Caco-2 (cell line): Measurements from ENCODE around the gene GFOD1. TPM values are rescaled to one million over a fixed set of nuclear protein-coding genes. Genes with fewer than 3 reads are reported as not detected.

Experiments
- BruUV-seq: library from RNA; stranded (reverse); fragments of 400-500 nt; replicated peaks from 2 replicates; lab custom pipeline; 2021; lab: Mats Ljungman, UMichigan
- CTCF ChIA-PET: fragments of 300-600 bp; sonication (Branson Sonifier 250); formaldehyde crosslinking; loops from one replicate; lab custom pipeline; 2022; ENCODE audit warnings: antibody characterized with exemption; lab: Charles Lee
- POLR2A ChIA-PET: fragments of 300-600 bp; sonication (Branson Sonifier 250); formaldehyde crosslinking; loops from one replicate; lab custom pipeline; 2022; ENCODE audit warnings: antibody characterized with exemption; lab: Charles Lee
- DNase-seq, 2 experiments: peaks; one replicate each; pipeline versions ENCODE4 v3.0.0 to v3.0.0-alpha.2; 2020 to 2022
- H3K27me3 ChIP-seq: replicated peaks from 2 replicates; pipeline ENCODE4 v1.6.0; 2011; ENCODE audit warnings: low read length; ENCODE audit not compliant: control insufficient read depth, insufficient read depth
- H3K36me3 ChIP-seq: 2 replicates; pipeline ENCODE4 v1.5.1; 2011; ENCODE audit warnings: low read length; ENCODE audit not compliant: control insufficient read depth, insufficient read depth
- H3K4me1 ChIP-seq: fragments of 250-450 bp; sonication (Bioruptor Pico); 2 replicates; pipeline ENCODE4 v1.5.1; 2020; ENCODE audit warnings: mild to moderate bottlenecking
- H3K4me3 ChIP-seq: 2 replicates; pipeline ENCODE4 v1.5.1; 2011; ENCODE audit warnings: low read depth, mild to moderate bottlenecking, control low read depth, low read length
- H3K9me3 ChIP-seq: fragments of 250-450 bp; sonication (Bioruptor Pico); 2 replicates; pipeline ENCODE4 v1.5.1; 2020; ENCODE audit warnings: mild to moderate bottlenecking, moderate library complexity
- H3K27ac Mint-ChIP-seq: one replicate; pipeline ENCODE4 v1.8.0; 2022; ENCODE audit warnings: mixed read lengths; ENCODE audit not compliant: unreplicated experiment
- H3K27me3 Mint-ChIP-seq: one replicate; pipeline ENCODE4 v1.8.0; 2022; ENCODE audit warnings: mixed read lengths; ENCODE audit not compliant: insufficient read depth, unreplicated experiment
- H3K36me3 Mint-ChIP-seq: one replicate; pipeline ENCODE4 v1.8.0; 2022; ENCODE audit warnings: mild to moderate bottlenecking, mixed read lengths; ENCODE audit not compliant: insufficient read depth, unreplicated experiment
- H3K4me1 Mint-ChIP-seq: one replicate; pipeline ENCODE4 v1.8.0; 2022; ENCODE audit warnings: low read depth, mixed read lengths; ENCODE audit not compliant: unreplicated experiment
- H3K4me3 Mint-ChIP-seq: one replicate; pipeline ENCODE4 v1.8.0; 2022; ENCODE audit warnings: mild to moderate bottlenecking, moderate library complexity, mixed read lengths; ENCODE audit not compliant: unreplicated experiment
- H3K9me3 Mint-ChIP-seq: one replicate; pipeline ENCODE4 v1.8.0; 2022; ENCODE audit warnings: mixed read lengths; ENCODE audit not compliant: unreplicated experiment
- CTCF ChIP-seq, 2 experiments: fragments of 200-600 bp in 1 of 2; IDR thresholded peaks; 1 replicate in 1 of 2; 2 replicates in 1 of 2; pipeline versions ENCODE4 v1.5.1 to v1.8.0; 2011 to 2022; ENCODE audit warnings: antibody characterized with exemption in 1 of 2, control low read depth in 1 of 2, inconsistent platforms in 1 of 2, low read depth in 1 of 2, low read length in 1 of 2, mild to moderate bottlenecking in 1 of 2, moderate library complexity in 1 of 2; ENCODE audit not compliant: insufficient read depth in 1 of 2, severe bottlenecking in 1 of 2, unreplicated experiment in 1 of 2
- intact Hi-C: fragments of 100-400 bp; cut with micrococcal nuclease; formaldehyde crosslinking; loops from one replicate; pipeline ENCODE4 v1.10.0; 2022; ENCODE audit not compliant: unreplicated experiment
- total RNA-seq: library from RNA; stranded (reverse); gene quantifications from 2 replicates; pipeline ENCODE4 v1.2.3, GENCODE V29; 2022

GFOD1 gene
- total RNA-seq, 1 experiment from 2014 or later = 0.84 TPM

DNA sequence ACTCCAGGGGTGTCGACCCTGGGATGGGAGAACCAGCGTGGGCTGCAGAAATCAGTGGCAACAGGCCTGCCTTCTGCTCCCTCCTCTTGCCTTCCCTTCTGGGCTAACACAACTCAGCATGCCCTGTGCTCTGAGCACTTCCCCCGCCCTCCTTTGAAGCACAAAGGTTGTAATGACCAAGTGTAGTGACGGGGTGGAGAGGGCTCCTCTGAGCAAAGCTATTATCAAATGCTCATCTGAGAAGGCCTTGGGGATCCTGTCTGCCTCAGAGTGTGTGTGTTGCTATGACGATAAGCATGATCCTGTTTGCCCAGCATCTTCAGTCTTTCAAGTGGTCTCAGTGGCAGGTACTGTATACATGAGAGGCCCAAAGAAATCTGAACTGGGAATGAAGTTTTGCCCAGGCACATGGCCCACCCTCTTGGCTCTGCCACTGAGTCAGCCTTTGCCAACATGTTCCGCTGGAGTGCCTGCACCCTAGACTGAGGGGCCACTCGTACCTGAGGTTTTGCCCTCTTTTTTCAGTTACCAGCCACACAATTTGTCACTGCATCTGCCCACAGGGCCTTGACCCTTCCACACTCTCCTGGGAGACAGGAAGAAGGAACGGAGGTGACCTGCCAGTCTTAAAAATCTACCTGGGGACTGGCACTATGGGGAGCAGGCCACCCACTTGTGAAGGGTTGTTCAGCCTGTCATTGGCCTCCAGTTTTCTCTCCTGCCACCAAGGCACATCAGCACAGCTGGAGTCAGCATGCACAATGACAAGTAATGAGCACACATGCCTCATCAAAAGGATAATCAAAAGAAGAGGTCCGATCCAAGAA, 74.5 kb downstream of the GFOD1 start:
- Histone ChIP-seq H3K27me3 (no peaks in the 10 kb centered on the region), H3K4me3 (no peak overlapping the region), H3K36me3 (no peaks in the 10 kb centered on the region), H3K9me3 (no peaks in the 10 kb centered on the region), H3K4me1 (no peaks in the 10 kb centered on the region)
- Mint-ChIP-seq H3K36me3 (no peaks in the 10 kb centered on the region), H3K4me1 (no peaks in the 10 kb centered on the region), H3K27me3 (peaks cover 12% of the 10 kb centered on the region), H3K4me3 (no peak overlapping the region), H3K27ac (no peak overlapping the region), H3K9me3 (no peaks in the 10 kb centered on the region)
- no peak for DNase-seq
- no TSS peak for BruUV-seq
- TF ChIP-seq CTCF (IDR thresholded peaks at IDR 0.05; ENCODE audit: insufficient read depth in 1 of 2, low read depth in 1 of 2, low read length in 1 of 2, severe bottlenecking in 1 of 2, unreplicated experiment in 1 of 2) = no peak
- intact Hi-C loops = no loop called here
- ChIA-PET CTCF (no interaction called here), POLR2A (no interaction called here)

DNA sequence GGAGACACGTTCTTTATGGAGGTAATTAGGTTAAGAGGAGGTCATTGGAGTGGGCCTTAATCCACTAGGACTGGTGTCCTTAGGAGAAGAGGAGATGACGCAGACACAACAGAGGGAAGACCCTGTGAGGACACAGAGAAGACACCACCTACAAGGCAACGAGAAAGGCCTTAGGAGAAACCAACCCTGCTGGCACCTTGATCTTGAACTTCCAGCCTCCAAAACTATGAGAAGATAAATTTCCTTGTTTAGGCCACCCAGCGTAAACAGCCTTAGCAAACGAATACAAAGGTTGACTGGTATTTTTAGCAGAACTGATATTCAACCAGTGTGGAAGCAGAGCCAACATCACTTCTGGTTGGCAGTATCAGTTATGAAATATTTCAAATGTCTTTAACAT, 75.2 kb downstream of the GFOD1 start:
- intact Hi-C loops = no loop called here
- BruUV-seq = no TSS peak

DNA sequence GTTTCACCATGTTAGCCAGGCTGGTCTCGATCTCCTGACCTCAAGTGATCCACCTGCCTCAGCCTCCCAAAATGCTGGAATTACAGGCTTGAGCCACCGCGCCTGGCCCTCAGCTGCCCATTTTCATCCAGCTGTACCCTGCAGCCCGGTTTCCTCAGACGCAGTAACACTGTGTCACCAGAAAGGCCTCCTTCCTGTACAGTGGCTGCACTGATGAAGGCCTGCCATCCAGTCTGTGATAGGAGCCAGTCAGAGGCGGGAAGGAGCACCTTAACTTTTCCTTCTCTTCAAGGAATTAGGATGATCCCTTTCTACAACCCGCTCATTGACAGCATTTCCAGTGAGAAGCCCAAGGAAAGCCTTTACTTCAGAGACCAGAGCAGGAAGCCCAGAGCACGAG, 75.9 kb downstream of the GFOD1 start:
- Mint-ChIP-seq H3K9me3 (no peaks in the 10 kb centered on the region), H3K27ac (no peak overlapping the region), H3K4me3 (no peak overlapping the region), H3K27me3 (peaks cover 12% of the 10 kb centered on the region), H3K36me3 (no peaks in the 10 kb centered on the region), H3K4me1 (no peaks in the 10 kb centered on the region)
- ChIA-PET CTCF (no interaction called here), POLR2A (no interaction called here)
- Histone ChIP-seq H3K4me3 (no peak overlapping the region), H3K9me3 (no peaks in the 10 kb centered on the region), H3K4me1 (no peaks in the 10 kb centered on the region), H3K27me3 (no peaks in the 10 kb centered on the region), H3K36me3 (no peaks in the 10 kb centered on the region)
- TF ChIP-seq CTCF (IDR thresholded peaks at IDR 0.05; ENCODE audit: insufficient read depth in 1 of 2, low read depth in 1 of 2, low read length in 1 of 2, severe bottlenecking in 1 of 2, unreplicated experiment in 1 of 2) = no peak
- no TSS peak for BruUV-seq
- intact Hi-C loops = no loop called here
- no peak for DNase-seq

More for the DNA sequence above, 75.2 kb downstream of the GFOD1 start:
- Mint-ChIP-seq H3K27ac (no peak overlapping the region), H3K36me3 (no peaks in the 10 kb centered on the region), H3K4me1 (no peaks in the 10 kb centered on the region), H3K4me3 (no peak overlapping the region), H3K27me3 (peaks cover 12% of the 10 kb centered on the region), H3K9me3 (no peaks in the 10 kb centered on the region)
- CTCF ChIA-PET = no interaction called here
- POLR2A ChIA-PET = no interaction called here
- Histone ChIP-seq H3K36me3 (no peaks in the 10 kb centered on the region), H3K27me3 (no peaks in the 10 kb centered on the region), H3K4me1 (no peaks in the 10 kb centered on the region), H3K9me3 (no peaks in the 10 kb centered on the region), H3K4me3 (no peak overlapping the region)
- TF ChIP-seq CTCF (IDR thresholded peaks at IDR 0.05; ENCODE audit: insufficient read depth in 1 of 2, low read depth in 1 of 2, low read length in 1 of 2, severe bottlenecking in 1 of 2, unreplicated experiment in 1 of 2) = no peak
- DNase-seq = no peak
